ENCODE results near the gene GPR65. TPM values are rescaled to one million over a fixed set of nuclear protein-coding genes. Genes with fewer than 3 reads are reported as not detected.

The GPR65 gene
- total and polyA plus RNA-seq, 2 experiments from 2014 or later: not detected

- ATAC-seq: no peak
- no peaks in the 10 kb centered on the region for H4K20me1 ChIP-seq (replicated peaks; ENCODE audit: insufficient read depth)
- H3K9me2 ChIP-seq (ENCODE audit: insufficient read depth): peaks cover 4% of the 10 kb centered on the region; the same call in 1 of the 2 replicates
- Mint-ChIP-seq H3K27ac (no peak overlapping the region), H3K4me3 (no peak overlapping the region), H3K4me1 (peaks cover 19% of the 10 kb centered on the region), H3K27me3 (ENCODE audit: insufficient read depth, low read depth, poor library complexity) (peaks cover 2% of the 10 kb centered on the region), H3K9me3 (no peaks in the 10 kb centered on the region), H3K36me3 (ENCODE audit: low read depth) (no peaks in the 10 kb centered on the region)
- H3K36me3 ChIP-seq (ENCODE audit: insufficient read depth): no peaks in the 10 kb centered on the region
- H3K4me2 ChIP-seq: no peak overlapping the region
- H3F3A ChIP-seq (replicated peaks; ENCODE audit: low read depth): no peaks in the 10 kb centered on the region
- no peak for DNase-seq (ENCODE audit: low spot score)
- no peak overlapping the region for H3K4me3 ChIP-seq
- TF ChIP-seq REST (IDR thresholded peaks at IDR 0.05; ENCODE audit: unreplicated experiment) (no peak), NANOG (IDR thresholded peaks at IDR 0.05; ENCODE audit: borderline replicate concordance) (no peak)
- H3K79me2 ChIP-seq (replicated peaks; ENCODE audit: insufficient read depth): no peaks in the 10 kb centered on the region
- H3K27ac ChIP-seq (ENCODE audit: low read depth): no peak overlapping the region
- H3K27me3 ChIP-seq (ENCODE audit: insufficient read depth): no peaks in the 10 kb centered on the region
- H2AFZ ChIP-seq: peak overlapping the region; percentile 63; the same call in 1 of the 2 replicates
- H3K4me1 ChIP-seq (ENCODE audit: insufficient read depth): peaks cover 12% of the 10 kb centered on the region
These were observed 22.0 kb downstream of the GPR65 start for GRCh38 chr14:88026890-88027289.

- H3K27ac ChIP-seq (ENCODE audit: low read depth): no peak overlapping the region
- Mint-ChIP-seq H3K4me3 (no peak overlapping the region), H3K36me3 (ENCODE audit: low read depth) (no peaks in the 10 kb centered on the region; the same call in 2 of the 3 replicates), H3K27me3 (ENCODE audit: insufficient read depth, low read depth, poor library complexity) (peaks cover 4% of the 10 kb centered on the region), H3K27ac (no peak overlapping the region), H3K4me1 (peaks cover 8% of the 10 kb centered on the region; the same call in 1 of the 3 replicates), H3K9me3 (no peaks in the 10 kb centered on the region; the same call in 2 of the 3 replicates)
- ATAC-seq: no peak
- H3K27me3 ChIP-seq (ENCODE audit: insufficient read depth): no peaks in the 10 kb centered on the region
- no peak overlapping the region for H3K4me3 ChIP-seq
- no peaks in the 10 kb centered on the region for H3F3A ChIP-seq (replicated peaks; ENCODE audit: low read depth)
- H3K4me1 ChIP-seq (ENCODE audit: insufficient read depth): no peaks in the 10 kb centered on the region
- peaks cover 9% of the 10 kb centered on the region; the same call in 1 of the 2 replicates for H3K9me2 ChIP-seq (ENCODE audit: insufficient read depth)
- no peak for DNase-seq (ENCODE audit: low spot score)
- H4K20me1 ChIP-seq (replicated peaks; ENCODE audit: insufficient read depth): no peaks in the 10 kb centered on the region
- H3K4me2 ChIP-seq: no peak overlapping the region
- no peaks in the 10 kb centered on the region for H3K79me2 ChIP-seq (replicated peaks; ENCODE audit: insufficient read depth)
- no peaks in the 10 kb centered on the region for H3K36me3 ChIP-seq (ENCODE audit: insufficient read depth)
- no peak overlapping the region for H2AFZ ChIP-seq
- no peak for TF ChIP-seq POLR2AphosphoS5 (IDR thresholded peaks at IDR 0.05; ENCODE audit: low read depth)
- TF ChIP-seq EZH2 (IDR thresholded peaks at IDR 0.05; ENCODE audit: low read depth, unreplicated experiment): no peak
- no peak for TF ChIP-seq REST (IDR thresholded peaks at IDR 0.05; ENCODE audit: unreplicated experiment)
- no peak for TF ChIP-seq ZNF114 (CRISPR knock-in tag; IDR thresholded peaks at IDR 0.05)
- TF ChIP-seq CTCF (conservative IDR thresholded peaks at IDR 0.05; ENCODE audit: low read depth in 2 of 2): no peak
- TF ChIP-seq CREB1 (CRISPR knock-in tag; IDR thresholded peaks at IDR 0.05; ENCODE audit: low read depth): no peak
- no peak for TF ChIP-seq STAT1 (IDR thresholded peaks at IDR 0.05; ENCODE audit: unreplicated experiment)
- no peak for TF ChIP-seq ZNF331 (CRISPR knock-in tag; IDR thresholded peaks at IDR 0.05; ENCODE audit: low read depth)
- no peak for TF ChIP-seq NANOG (IDR thresholded peaks at IDR 0.05; ENCODE audit: borderline replicate concordance)
These were observed 24.6 kb downstream of the GPR65 start for GRCh38 chr14:88029500-88029899.

Data from GM23338 (cell line).